ENCODE measurements around the gene HOXA4. TPM values are rescaled to one million over a fixed set of nuclear protein-coding genes. Genes with fewer than 3 reads are reported as not detected.
A peak's percentile ranks its signal among the peaks of the same experiment; 100 is the strongest.

HOXA4 gene
- total and polyA plus RNA-seq, 10 of the 15 experiments (the other 5 are each of a cell fraction or from before 2014, with no cell fraction given): 0.07 TPM; not detected in 9

DNA sequence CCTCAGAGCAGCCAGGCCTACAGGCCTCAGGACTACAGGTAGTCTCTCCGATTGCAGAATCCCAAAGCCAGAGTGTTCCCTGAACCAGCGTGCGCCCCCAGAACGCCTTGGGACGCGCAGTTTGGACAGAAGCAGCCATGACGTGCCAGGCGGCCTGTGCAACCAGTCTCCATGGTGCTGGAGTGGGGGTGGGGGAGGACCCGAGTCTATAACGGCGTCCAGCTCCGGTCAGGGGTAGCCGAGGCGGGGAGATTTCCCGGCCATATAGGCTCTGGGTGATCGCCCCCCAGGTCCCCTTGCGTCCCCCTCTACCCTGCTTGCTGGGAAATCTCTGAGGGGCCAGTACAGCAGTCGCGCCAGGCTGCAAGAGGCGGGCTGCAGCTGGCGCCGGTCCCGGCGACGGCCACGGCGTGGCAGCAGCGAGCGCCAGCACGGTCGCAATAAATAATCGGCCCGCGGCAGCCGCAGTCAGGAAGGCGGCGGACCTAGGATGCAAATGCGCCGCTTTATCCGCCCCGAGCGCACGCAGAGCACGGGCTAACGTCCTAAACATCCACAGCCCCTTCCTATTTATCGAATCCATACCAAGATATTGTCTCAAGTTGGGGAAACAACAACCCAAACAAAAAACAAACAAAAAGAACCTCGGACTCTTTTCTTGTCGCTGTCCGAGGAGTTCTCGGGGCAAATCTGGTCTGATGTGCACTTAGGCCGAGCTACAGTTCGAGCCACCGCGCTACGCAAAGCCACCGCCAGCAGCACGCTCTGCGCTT is 20.2 kb upstream of the HOXA4 start (continued):
- TF ChIP-seq, protein P1, sequence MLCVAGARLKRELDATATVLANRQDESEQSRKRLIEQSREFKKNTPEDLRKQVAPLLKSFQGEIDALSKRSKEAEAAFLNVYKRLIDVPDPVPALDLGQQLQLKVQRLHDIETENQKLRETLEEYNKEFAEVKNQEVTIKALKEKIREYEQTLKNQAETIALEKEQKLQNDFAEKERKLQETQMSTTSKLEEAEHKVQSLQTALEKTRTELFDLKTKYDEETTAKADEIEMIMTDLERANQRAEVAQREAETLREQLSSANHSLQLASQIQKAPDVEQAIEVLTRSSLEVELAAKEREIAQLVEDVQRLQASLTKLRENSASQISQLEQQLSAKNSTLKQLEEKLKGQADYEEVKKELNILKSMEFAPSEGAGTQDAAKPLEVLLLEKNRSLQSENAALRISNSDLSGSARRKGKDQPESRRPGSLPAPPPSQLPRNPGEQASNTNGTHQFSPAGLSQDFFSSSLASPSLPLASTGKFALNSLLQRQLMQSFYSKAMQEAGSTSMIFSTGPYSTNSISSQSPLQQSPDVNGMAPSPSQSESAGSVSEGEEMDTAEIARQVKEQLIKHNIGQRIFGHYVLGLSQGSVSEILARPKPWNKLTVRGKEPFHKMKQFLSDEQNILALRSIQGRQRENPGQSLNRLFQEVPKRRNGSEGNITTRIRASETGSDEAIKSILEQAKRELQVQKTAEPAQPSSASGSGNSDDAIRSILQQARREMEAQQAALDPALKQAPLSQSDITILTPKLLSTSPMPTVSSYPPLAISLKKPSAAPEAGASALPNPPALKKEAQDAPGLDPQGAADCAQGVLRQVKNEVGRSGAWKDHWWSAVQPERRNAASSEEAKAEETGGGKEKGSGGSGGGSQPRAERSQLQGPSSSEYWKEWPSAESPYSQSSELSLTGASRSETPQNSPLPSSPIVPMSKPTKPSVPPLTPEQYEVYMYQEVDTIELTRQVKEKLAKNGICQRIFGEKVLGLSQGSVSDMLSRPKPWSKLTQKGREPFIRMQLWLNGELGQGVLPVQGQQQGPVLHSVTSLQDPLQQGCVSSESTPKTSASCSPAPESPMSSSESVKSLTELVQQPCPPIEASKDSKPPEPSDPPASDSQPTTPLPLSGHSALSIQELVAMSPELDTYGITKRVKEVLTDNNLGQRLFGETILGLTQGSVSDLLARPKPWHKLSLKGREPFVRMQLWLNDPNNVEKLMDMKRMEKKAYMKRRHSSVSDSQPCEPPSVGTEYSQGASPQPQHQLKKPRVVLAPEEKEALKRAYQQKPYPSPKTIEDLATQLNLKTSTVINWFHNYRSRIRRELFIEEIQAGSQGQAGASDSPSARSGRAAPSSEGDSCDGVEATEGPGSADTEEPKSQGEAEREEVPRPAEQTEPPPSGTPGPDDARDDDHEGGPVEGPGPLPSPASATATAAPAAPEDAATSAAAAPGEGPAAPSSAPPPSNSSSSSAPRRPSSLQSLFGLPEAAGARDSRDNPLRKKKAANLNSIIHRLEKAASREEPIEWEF (IDR thresholded peaks at IDR 0.05; ENCODE audit: insufficient replicate concordance, low read depth, low read length): no peak
- TF ChIP-seq, protein P2, sequence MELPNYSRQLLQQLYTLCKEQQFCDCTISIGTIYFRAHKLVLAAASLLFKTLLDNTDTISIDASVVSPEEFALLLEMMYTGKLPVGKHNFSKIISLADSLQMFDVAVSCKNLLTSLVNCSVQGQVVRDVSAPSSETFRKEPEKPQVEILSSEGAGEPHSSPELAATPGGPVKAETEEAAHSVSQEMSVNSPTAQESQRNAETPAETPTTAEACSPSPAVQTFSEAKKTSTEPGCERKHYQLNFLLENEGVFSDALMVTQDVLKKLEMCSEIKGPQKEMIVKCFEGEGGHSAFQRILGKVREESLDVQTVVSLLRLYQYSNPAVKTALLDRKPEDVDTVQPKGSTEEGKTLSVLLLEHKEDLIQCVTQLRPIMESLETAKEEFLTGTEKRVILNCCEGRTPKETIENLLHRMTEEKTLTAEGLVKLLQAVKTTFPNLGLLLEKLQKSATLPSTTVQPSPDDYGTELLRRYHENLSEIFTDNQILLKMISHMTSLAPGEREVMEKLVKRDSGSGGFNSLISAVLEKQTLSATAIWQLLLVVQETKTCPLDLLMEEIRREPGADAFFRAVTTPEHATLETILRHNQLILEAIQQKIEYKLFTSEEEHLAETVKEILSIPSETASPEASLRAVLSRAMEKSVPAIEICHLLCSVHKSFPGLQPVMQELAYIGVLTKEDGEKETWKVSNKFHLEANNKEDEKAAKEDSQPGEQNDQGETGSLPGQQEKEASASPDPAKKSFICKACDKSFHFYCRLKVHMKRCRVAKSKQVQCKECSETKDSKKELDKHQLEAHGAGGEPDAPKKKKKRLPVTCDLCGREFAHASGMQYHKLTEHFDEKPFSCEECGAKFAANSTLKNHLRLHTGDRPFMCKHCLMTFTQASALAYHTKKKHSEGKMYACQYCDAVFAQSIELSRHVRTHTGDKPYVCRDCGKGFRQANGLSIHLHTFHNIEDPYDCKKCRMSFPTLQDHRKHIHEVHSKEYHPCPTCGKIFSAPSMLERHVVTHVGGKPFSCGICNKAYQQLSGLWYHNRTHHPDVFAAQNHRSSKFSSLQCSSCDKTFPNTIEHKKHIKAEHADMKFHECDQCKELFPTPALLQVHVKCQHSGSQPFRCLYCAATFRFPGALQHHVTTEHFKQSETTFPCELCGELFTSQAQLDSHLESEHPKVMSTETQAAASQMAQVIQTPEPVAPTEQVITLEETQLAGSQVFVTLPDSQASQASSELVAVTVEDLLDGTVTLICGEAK (IDR thresholded peaks at IDR 0.05; ENCODE audit: borderline replicate concordance): no peak
- TF ChIP-seq CBX5 (IDR thresholded peaks at IDR 0.05; ENCODE audit: low read depth) (no peak), ZSCAN29 (IDR thresholded peaks at IDR 0.05) (0 out of 2 replicates have a peak, but pooled peaks have one; percentile 35), ZBED1 (IDR thresholded peaks at IDR 0.05; ENCODE audit: borderline replicate concordance) (no peak), HDAC2 (IDR thresholded peaks at IDR 0.05) (no peak), IKZF2 (IDR thresholded peaks at IDR 0.05) (no peak), KAT2A (conservative IDR thresholded peaks at IDR 0.05; ENCODE audit: control insufficient read depth, low read depth, low read length) (no peak), MTA2 (IDR thresholded peaks at IDR 0.05; ENCODE audit: low read depth) (no peak), SIX5 (IDR thresholded peaks at IDR 0.05; ENCODE audit: low read depth, low read length, severe bottlenecking) (no peak), NBN (IDR thresholded peaks at IDR 0.05) (0 out of 2 replicates have a peak, but pooled peaks have one; percentile 33), CEBPB (IDR thresholded peaks at IDR 0.05; ENCODE audit: borderline replicate concordance in 1 of 2, low read depth in 2 of 2, low read length in 2 of 2) (no peak), SUPT20H (IDR thresholded peaks at IDR 0.05; ENCODE audit: borderline replicate concordance, control insufficient read depth, low read depth, low read length) (no peak), SP1 (IDR thresholded peaks at IDR 0.05; ENCODE audit: low read depth, low read length) (no peak), ATF7 (IDR thresholded peaks at IDR 0.05; ENCODE audit: low read depth) (no peak), KLF5 (IDR thresholded peaks at IDR 0.05; ENCODE audit: partially characterized antibody) (no peak)
- TF ChIP-seq, protein P3, sequence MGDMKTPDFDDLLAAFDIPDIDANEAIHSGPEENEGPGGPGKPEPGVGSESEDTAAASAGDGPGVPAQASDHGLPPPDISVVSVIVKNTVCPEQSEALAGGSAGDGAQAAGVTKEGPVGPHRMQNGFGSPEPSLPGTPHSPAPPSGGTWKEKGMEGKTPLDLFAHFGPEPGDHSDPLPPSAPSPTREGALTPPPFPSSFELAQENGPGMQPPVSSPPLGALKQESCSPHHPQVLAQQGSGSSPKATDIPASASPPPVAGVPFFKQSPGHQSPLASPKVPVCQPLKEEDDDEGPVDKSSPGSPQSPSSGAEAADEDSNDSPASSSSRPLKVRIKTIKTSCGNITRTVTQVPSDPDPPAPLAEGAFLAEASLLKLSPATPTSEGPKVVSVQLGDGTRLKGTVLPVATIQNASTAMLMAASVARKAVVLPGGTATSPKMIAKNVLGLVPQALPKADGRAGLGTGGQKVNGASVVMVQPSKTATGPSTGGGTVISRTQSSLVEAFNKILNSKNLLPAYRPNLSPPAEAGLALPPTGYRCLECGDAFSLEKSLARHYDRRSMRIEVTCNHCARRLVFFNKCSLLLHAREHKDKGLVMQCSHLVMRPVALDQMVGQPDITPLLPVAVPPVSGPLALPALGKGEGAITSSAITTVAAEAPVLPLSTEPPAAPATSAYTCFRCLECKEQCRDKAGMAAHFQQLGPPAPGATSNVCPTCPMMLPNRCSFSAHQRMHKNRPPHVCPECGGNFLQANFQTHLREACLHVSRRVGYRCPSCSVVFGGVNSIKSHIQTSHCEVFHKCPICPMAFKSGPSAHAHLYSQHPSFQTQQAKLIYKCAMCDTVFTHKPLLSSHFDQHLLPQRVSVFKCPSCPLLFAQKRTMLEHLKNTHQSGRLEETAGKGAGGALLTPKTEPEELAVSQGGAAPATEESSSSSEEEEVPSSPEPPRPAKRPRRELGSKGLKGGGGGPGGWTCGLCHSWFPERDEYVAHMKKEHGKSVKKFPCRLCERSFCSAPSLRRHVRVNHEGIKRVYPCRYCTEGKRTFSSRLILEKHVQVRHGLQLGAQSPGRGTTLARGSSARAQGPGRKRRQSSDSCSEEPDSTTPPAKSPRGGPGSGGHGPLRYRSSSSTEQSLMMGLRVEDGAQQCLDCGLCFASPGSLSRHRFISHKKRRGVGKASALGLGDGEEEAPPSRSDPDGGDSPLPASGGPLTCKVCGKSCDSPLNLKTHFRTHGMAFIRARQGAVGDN (IDR thresholded peaks at IDR 0.05): no peak
